Body of pancreas (tissue), 4 donors: ENCODE measurements around the gene ALDH9A1. TPM values are rescaled to one million over a fixed set of nuclear protein-coding genes. Genes with fewer than 3 reads are reported as not detected.
A peak's percentile ranks its signal among the peaks of the same experiment; 100 is the strongest.
"Not testable (repeated sequence)": the region's sequence is repeated elsewhere in the genome, so short reads cannot be mapped to it uniquely, and the experiment has no call there.

Source experiments
- ATAC-seq: fragments of 150-250 bp; one replicate; pipeline ENCODE4 v1.9.1; 2016
- DNase-seq, 4 donors: peaks; one replicate each; pipeline ENCODE4 v3.0.0-alpha.2; 2019
- H3K27ac ChIP-seq, 4 donors: fragments of 200-600 bp; sonication (generic); 1 replicate in 3 of 4; 2 replicates in 1 of 4; pipeline versions ENCODE4 v1.5.1 to v1.6.1; 2016 to 2019; ENCODE audit warnings: mild to moderate bottlenecking in 1 of 4, mixed read lengths in 1 of 4, moderate library complexity in 1 of 4
- H3K27me3 ChIP-seq, 2 donors: fragments of 200-600 bp; sonication (generic); one replicate each; pipeline ENCODE4 v1.6.0; 2016; ENCODE audit warnings: mild to moderate bottlenecking in 1 of 2
- H3K36me3 ChIP-seq, 2 donors: fragments of 200-600 bp; sonication (generic); replicated peaks in 1 of 2; 2 replicates each; pipeline ENCODE4 v1.5.1; 2016; ENCODE audit warnings: low read depth in 2 of 2; ENCODE audit not compliant: insufficient read depth in 1 of 2
- H3K4me1 ChIP-seq: fragments of 200-600 bp; sonication (generic); one replicate; pipeline ENCODE4 v1.6.0; 2016
- H3K4me3 ChIP-seq, 2 donors: fragments of 200-600 bp; sonication (generic); 1 replicate in 1 of 2; 2 replicates in 1 of 2; pipeline ENCODE4 v1.5.1; 2016 to 2019
- H3K9me3 ChIP-seq, 3 donors: fragments of 200-600 bp; sonication (generic); 1 replicate in 2 of 3; 2 replicates in 1 of 3; pipeline ENCODE4 v1.5.1; 2016
- CTCF ChIP-seq, 7 experiments: fragments of 450-650 bp in 4 of 7; fragments of 200-600 bp in 3 of 7; sonication (generic) in 3 of 7; IDR thresholded peaks; one replicate each; pipeline ENCODE4 v1.5.1; 2016 to 2019; ENCODE audit warnings: antibody characterized with exemption in 7 of 7
- POLR2A ChIP-seq, 3 donors: fragments of 450-650 bp; IDR thresholded peaks; one replicate each; pipeline ENCODE4 v1.6.1; 2016; ENCODE audit warnings: antibody characterized with exemption in 3 of 3, mild to moderate bottlenecking in 2 of 3
- whole genome bisulfite sequencing, 2 donors: methylation state at CpG; one replicate each; pipeline ENCODE4 v1.1.5; 2017; 5-methylcytosine and 5-hydroxymethylcytosine counted together
- intact Hi-C: fragments of 100-400 bp; cut with DNase I; formaldehyde crosslinking; loops from one replicate; pipeline ENCODE4 v1.15.1; 2023
- total RNA-seq, 2 donors: library from RNA; depleted of rRNA; stranded (reverse); fragments of >200 nt; gene quantifications; one replicate each; pipeline ENCODE4 v1.1.0, GENCODE V29; 2016

Gene ALDH9A1
- total RNA-seq, 2 donors from 2014 or later, result 20.8 to 30.1 TPM

GRCh38 chr1:165645654-165646366 lies 52.6 kb downstream of the ALDH9A1 start:
- peak; percentile 94 for ATAC-seq
- intact Hi-C loops, result no loop called here
- Histone ChIP-seq H3K27me3 (no peaks in the 10 kb centered on the region), H3K4me3 (no peak overlapping the region), H3K4me1 (peaks cover 30% of the 10 kb centered on the region), H3K9me3 (no peaks in the 10 kb centered on the region), H3K36me3 (no peaks in the 10 kb centered on the region), H3K27ac (peak overlapping the region; percentile 43 to 75 (median 54))
- TF ChIP-seq CTCF (IDR thresholded peaks at IDR 0.05) (no peak), POLR2A (IDR thresholded peaks at IDR 0.05) (no peak)
- DNase-seq, result peak; percentile 31 to 59 (median 52)
- 18 to 24% methylated on average over 8 of the region's 8 CpGs for WGBS, 2 donors

DNA sequence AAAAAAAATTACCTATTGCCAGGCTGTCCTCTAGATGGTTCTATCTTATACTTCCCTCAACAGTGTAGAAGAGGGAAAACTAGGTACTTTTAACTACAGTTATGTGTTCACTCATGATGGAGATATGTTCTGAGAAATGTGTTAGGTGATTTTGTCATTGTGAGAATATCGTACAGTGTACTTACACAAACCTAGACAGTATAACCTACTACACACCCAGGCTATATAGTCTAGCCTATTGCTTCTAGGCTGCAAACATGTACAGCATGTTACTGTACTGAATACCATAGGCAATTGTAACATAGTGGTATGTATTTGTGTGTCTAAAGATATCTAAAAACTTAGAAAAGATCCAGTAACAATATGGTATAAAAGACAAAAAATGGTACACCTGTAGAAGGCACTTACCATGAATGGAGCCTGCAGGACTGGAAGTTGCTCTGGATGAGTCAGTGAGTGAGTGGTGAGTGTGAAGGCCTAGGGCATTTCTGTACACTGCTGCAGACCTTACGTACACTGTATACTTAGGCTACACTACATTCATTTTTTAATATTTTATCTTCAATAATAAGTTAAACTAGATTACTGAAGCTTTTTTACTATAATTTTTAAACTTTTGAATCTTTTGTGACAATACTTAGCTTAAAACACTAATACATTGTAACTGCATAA lies 54.2 kb downstream of the ALDH9A1 start:
- WGBS, 2 donors, result 73 to 80% methylated on average over 2 of the region's 2 CpGs

GRCh38 chr1:165641231-165641987 lies 57.0 kb downstream of the ALDH9A1 start:
- no peak for DNase-seq
- Histone ChIP-seq H3K36me3 (no peaks in the 10 kb centered on the region), H3K27ac (no peak overlapping the region), H3K9me3 (no peaks in the 10 kb centered on the region), H3K27me3 (no peaks in the 10 kb centered on the region), H3K4me3 (no peak overlapping the region), H3K4me1 (peaks cover 42% of the 10 kb centered on the region)
- WGBS, 2 donors, result 56 to 58% methylated on average over 2 of the region's 2 CpGs
- TF ChIP-seq POLR2A (IDR thresholded peaks at IDR 0.05) (no peak), CTCF (IDR thresholded peaks at IDR 0.05) (no peak)
- intact Hi-C loops, result no loop called here
- ATAC-seq, result no peak

More for the DNA sequence above, 54.2 kb downstream of the ALDH9A1 start:
- Histone ChIP-seq H3K4me3 (no peak overlapping the region), H3K27me3 (no peaks in the 10 kb centered on the region), H3K9me3 (no peaks in the 10 kb centered on the region), H3K27ac (no peak overlapping the region), H3K36me3 (no peaks in the 10 kb centered on the region), H3K4me1 (peaks cover 30% of the 10 kb centered on the region)
- intact Hi-C loops, result no loop called here
- DNase-seq (no peak), ATAC-seq (no peak)
- TF ChIP-seq POLR2A (IDR thresholded peaks at IDR 0.05) (no peak), CTCF (IDR thresholded peaks at IDR 0.05) (no peak)

DNA sequence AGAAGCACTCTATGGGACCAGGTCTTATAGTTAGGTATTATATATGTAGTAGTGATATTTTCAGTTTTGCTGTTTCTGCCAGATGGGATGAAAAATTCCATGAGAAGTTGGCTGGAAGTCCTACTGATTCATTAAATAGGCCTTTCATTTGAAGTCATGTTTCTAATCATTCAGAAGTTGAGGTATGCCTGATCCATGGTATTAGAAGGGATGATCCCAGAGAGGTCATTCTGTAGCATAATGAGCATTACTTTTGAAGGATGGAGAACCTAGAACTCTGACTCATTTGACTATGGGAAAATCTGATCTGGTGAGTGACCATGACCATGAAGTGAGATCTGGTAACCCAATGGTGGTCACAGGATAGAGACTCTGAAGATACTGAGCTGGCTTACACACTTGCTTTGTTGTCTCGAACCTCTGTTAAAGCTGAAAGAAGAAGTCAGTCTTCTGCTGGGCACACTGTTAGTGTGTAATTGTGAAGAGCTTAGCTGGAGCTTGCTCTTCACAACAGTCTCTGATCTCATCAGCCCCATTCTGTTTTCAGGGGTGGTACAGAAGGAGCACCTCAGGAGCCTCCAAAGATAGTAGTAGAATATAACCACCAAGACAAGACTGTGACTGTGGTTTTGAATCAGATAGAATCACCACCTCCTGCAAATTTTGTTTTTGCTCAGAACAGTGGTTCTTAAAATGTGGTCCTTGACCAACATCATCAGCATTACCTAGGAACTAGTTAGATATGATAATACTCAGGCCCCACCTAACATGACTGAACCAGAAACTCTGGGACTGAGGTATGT lies 58.3 kb downstream of the ALDH9A1 start:
- DNase-seq (no peak), ATAC-seq (no peak)
- no peaks in the 10 kb centered on the region for H3K9me3 ChIP-seq
- H3K27ac ChIP-seq, result no peak overlapping the region
- H3K36me3 ChIP-seq, result no peaks in the 10 kb centered on the region
- TF ChIP-seq CTCF (IDR thresholded peaks at IDR 0.05), result no peak
- TF ChIP-seq POLR2A (IDR thresholded peaks at IDR 0.05), result no peak
- 78 to 82% methylated on average over 1 of the region's 1 CpG for WGBS, 2 donors
- H3K4me3 ChIP-seq, result no peak overlapping the region
- H3K27me3 ChIP-seq, result no peaks in the 10 kb centered on the region
- peaks cover 35% of the 10 kb centered on the region for H3K4me1 ChIP-seq
- intact Hi-C loops, result no loop called here

DNA sequence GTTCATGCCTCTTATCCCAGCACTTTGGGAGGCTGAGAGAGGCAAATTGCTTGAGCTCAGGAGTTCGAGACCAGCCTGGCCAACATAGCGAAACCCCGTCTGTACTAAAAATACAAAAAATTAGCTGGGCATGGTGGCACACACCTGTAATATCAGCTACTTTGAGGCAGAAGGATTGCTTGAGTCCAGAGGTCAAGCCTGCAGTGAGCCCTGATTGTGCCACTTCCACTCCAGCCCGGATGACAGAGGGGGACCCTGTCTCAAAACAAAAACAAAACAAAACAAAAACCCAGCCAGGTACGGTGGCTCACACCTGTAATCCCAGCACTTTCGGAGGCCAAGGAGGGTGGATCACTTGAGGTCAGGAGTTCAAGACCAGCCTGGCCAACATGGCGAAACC lies 60.2 kb downstream of the ALDH9A1 start:
- H3K36me3 ChIP-seq, H3K9me3 ChIP-seq, H3K4me3 ChIP-seq, ATAC-seq, H3K27me3 ChIP-seq, DNase-seq, intact Hi-C loops: not testable (repeated sequence)
- 78% methylated on average over 7 of the region's 7 CpGs for WGBS, 2 donors
- Histone ChIP-seq H3K27ac (peak overlapping the region; percentile 28 to 66 (median 38)), H3K4me1 (peaks cover 49% of the 10 kb centered on the region)
